ENCODE data around the gene WDR89. TPM values are rescaled to one million over a fixed set of nuclear protein-coding genes. Genes with fewer than 3 reads are reported as not detected.

Gene WDR89
- total RNA-seq, 5 donors from 2014 or later (not counting 1 experiment from before 2014, with no cell fraction given) = 12.1 to 31.3 (median 25.7) TPM

DNA sequence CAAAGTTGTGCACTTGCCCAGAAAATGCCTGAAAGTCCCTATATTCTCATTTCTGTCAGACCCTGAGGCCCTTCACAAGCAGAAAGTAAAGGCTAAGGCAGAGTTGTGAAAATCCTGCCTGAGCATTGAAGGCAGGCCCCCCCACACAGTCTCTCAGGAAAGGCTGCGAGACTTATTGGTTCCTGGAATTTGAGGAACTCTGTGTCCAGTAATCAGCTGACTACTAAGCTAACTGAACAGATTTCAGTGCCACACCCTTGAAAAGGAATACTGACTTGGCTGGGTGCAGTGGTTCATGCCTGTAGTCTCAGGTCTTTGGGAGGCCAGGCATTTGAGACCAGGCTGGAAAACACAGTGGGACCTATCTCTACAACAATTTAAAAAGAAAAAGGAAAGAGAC, 77.4 kb downstream of the WDR89 start:
- Histone ChIP-seq H3K27me3 (replicated peaks in 1 of 2; ENCODE audit: control insufficient read depth in 2 of 2, extremely low read depth in 1 of 2, insufficient read depth in 2 of 2, low read length in 1 of 2) (peaks cover 0 to 16% of the 10 kb centered on the region in 2 experiments), H3K4me1 (ENCODE audit: control insufficient read depth in 1 of 2, extremely low read depth in 1 of 2, insufficient read depth in 2 of 2, low read length in 2 of 2) (no peaks in the 10 kb centered on the region), H3K4me3 (ENCODE audit: control insufficient read depth in 1 of 2, extremely low read depth in 1 of 2, low read length in 1 of 2) (no peak overlapping the region), H3K9me3 (no peaks in the 10 kb centered on the region), H3K27ac (ENCODE audit: low read length) (no peak overlapping the region), H3K36me3 (ENCODE audit: control insufficient read depth in 2 of 2, extremely low read depth in 1 of 2, insufficient read depth in 1 of 2, low read length in 1 of 2) (no peaks in the 10 kb centered on the region)
- ChIA-PET CTCF (no interaction called here), POLR2A (no interaction called here)
- Mint-ChIP-seq H3K27me3 (peaks cover 7 to 8% of the 10 kb centered on the region in 2 donors), H3K4me1 (no peaks in the 10 kb centered on the region), H3K27ac (no peak overlapping the region), H3K36me3 (no peaks in the 10 kb centered on the region), H3K9me3 (no peaks in the 10 kb centered on the region), H3K4me3 (no peak overlapping the region)
- no peak for ATAC-seq (replicated peaks in 1 of 4)
- WGBS (ENCODE audit: insufficient coverage) = 40% methylated on average over 1 of the region's 1 CpG
- no peak for DNase-seq

DNA sequence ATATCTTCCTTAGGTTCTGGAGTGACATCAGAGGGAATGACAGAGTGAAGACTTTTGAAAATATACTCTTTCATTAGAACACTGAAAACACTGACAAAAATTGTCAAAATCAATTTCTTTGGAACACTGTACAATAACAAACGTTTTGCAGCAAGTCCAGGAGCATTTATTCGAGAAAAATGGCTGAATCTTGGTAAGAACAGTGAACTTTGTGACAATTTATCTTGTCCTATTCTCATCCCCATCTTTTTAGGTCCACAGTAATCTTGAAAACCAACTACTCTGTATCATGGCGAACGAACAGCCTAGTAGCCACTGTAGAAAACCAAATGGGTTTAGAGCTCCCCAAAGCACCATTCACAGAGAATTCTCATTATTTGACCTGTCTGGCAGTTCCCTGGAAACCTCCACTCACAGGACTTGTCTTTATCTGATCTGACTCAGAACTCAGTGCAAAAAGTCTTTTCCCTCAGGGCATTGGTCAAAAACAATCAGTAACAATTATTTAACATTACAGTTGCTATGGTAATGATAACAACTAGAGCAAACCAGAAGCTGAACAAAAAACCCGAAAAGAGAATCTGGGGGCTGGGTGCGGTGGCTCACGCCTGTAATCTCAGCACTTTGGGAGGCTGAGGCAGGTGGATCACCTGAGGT, 78.2 kb downstream of the WDR89 start:
- ATAC-seq (replicated peaks in 1 of 4) = no peak

DNA sequence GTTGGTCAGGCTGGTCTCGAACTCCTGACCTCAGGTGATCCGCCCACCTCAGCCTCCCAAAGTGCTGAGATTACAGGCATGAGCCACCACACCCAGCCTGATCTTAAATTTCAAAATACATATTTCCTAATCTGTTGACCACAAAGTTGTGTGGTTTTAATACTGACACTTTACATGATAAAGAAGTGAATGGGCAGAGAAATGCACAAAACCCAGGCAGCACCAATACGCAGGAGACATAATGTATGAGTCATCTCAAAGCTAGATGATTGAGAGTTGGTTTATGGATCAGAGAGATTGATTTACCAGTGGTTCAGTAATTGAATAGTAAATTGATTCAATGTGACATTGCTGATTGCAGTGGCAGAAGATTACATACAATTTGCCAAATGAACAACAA, 79.3 kb downstream of the WDR89 start:
- Histone ChIP-seq H3K27ac (ENCODE audit: low read length) (no peak overlapping the region), H3K9me3 (no peaks in the 10 kb centered on the region), H3K36me3 (ENCODE audit: control insufficient read depth in 2 of 2, extremely low read depth in 1 of 2, insufficient read depth in 1 of 2, low read length in 1 of 2) (no peaks in the 10 kb centered on the region), H3K4me1 (ENCODE audit: control insufficient read depth in 1 of 2, extremely low read depth in 1 of 2, insufficient read depth in 2 of 2, low read length in 2 of 2) (no peaks in the 10 kb centered on the region), H3K27me3 (replicated peaks in 1 of 2; ENCODE audit: control insufficient read depth in 2 of 2, extremely low read depth in 1 of 2, insufficient read depth in 2 of 2, low read length in 1 of 2) (peaks cover 0 to 13% of the 10 kb centered on the region in 2 experiments), H3K4me3 (ENCODE audit: control insufficient read depth in 1 of 2, extremely low read depth in 1 of 2, low read length in 1 of 2) (no peak overlapping the region)
- DNase-seq (no peak), ATAC-seq (replicated peaks in 1 of 4) (no peak)
- WGBS (ENCODE audit: insufficient coverage) = 80% methylated on average over 1 of the region's 3 CpGs
- Mint-ChIP-seq H3K27me3 (peaks cover 7 to 8% of the 10 kb centered on the region in 2 donors), H3K4me1 (no peaks in the 10 kb centered on the region), H3K27ac (no peak overlapping the region), H3K36me3 (no peaks in the 10 kb centered on the region), H3K9me3 (no peaks in the 10 kb centered on the region), H3K4me3 (no peak overlapping the region)
- CTCF ChIA-PET = interaction anchor here in 1 of 2 donors (0.5 kb wide), 1 partner anchor 195 kb away, joined by 5 read pairs; no protein-coding TSS in a partner anchor
- POLR2A ChIA-PET = interaction anchor here in 1 of 2 donors (0.6 kb wide), 1 partner anchor 958 kb away, joined by 10 read pairs; no protein-coding TSS in a partner anchor

More for the DNA sequence above, 78.2 kb downstream of the WDR89 start:
- ChIA-PET POLR2A (no interaction called here), CTCF (interaction anchor here in 1 of 2 donors (0.5 kb wide), 1 partner anchor 33 kb away, joined by 4 read pairs; no protein-coding TSS in a partner anchor)
- WGBS (ENCODE audit: insufficient coverage) = 65% methylated on average over 6 of the region's 7 CpGs
- no peaks in the 10 kb centered on the region for H3K36me3 ChIP-seq (ENCODE audit: control insufficient read depth in 2 of 2, extremely low read depth in 1 of 2, insufficient read depth in 1 of 2, low read length in 1 of 2)
- no peaks in the 10 kb centered on the region for H3K9me3 Mint-ChIP-seq
- no peaks in the 10 kb centered on the region for H3K36me3 Mint-ChIP-seq
- no peak for DNase-seq
- no peak overlapping the region for H3K4me3 ChIP-seq (ENCODE audit: control insufficient read depth in 1 of 2, extremely low read depth in 1 of 2, low read length in 1 of 2)
- H3K27me3 ChIP-seq (replicated peaks in 1 of 2; ENCODE audit: control insufficient read depth in 2 of 2, extremely low read depth in 1 of 2, insufficient read depth in 2 of 2, low read length in 1 of 2) = peaks cover 0 to 16% of the 10 kb centered on the region in 2 experiments
- H3K27ac Mint-ChIP-seq = no peak overlapping the region
- no peaks in the 10 kb centered on the region for H3K4me1 ChIP-seq (ENCODE audit: control insufficient read depth in 1 of 2, extremely low read depth in 1 of 2, insufficient read depth in 2 of 2, low read length in 2 of 2)
- no peaks in the 10 kb centered on the region for H3K4me1 Mint-ChIP-seq
- H3K27ac ChIP-seq (ENCODE audit: low read length) = no peak overlapping the region
- peaks cover 7 to 8% of the 10 kb centered on the region in 2 donors for H3K27me3 Mint-ChIP-seq
- H3K9me3 ChIP-seq = no peaks in the 10 kb centered on the region
- H3K4me3 Mint-ChIP-seq = no peak overlapping the region

DNA sequence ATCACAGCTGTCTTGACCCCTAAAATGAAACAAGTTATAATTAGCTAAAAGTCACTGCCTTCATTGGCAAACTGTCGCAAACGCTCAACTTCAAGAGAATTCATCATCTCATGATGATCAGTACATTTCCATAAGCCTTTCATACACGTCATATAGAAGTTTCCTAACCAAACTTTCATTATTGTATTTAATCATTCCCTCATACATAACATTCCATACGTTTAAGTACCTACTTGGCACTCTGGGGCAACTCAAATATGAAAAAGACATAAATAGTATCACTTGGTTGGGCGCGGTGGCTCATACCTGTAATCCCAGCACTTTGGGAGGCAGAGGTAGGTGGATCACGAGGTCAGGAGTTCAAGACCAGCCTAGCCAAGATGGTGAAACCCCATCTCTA, 86.1 kb downstream of the WDR89 start:
- Histone ChIP-seq H3K4me1 (ENCODE audit: control insufficient read depth in 1 of 2, extremely low read depth in 1 of 2, insufficient read depth in 2 of 2, low read length in 2 of 2) (no peaks in the 10 kb centered on the region), H3K4me3 (ENCODE audit: control insufficient read depth in 1 of 2, extremely low read depth in 1 of 2, low read length in 1 of 2) (no peak overlapping the region), H3K27me3 (replicated peaks in 1 of 2; ENCODE audit: control insufficient read depth in 2 of 2, extremely low read depth in 1 of 2, insufficient read depth in 2 of 2, low read length in 1 of 2) (peaks cover 0 to 3% of the 10 kb centered on the region in 2 experiments), H3K27ac (ENCODE audit: low read length) (no peak overlapping the region), H3K9me3 (no peaks in the 10 kb centered on the region), H3K36me3 (ENCODE audit: control insufficient read depth in 2 of 2, extremely low read depth in 1 of 2, insufficient read depth in 1 of 2, low read length in 1 of 2) (no peaks in the 10 kb centered on the region)
- 59% methylated on average over 3 of the region's 7 CpGs for WGBS (ENCODE audit: insufficient coverage)
- ChIA-PET POLR2A (interaction anchor here in 1 of 2 donors (0.6 kb wide), 1 partner anchor 40 kb away, joined by 3 read pairs; no protein-coding TSS in a partner anchor), CTCF (interaction anchor here in 1 of 2 donors (0.5 to 0.7 kb wide), 2 partner anchors 48 to 1790 kb away, joined by 3 read pairs; no protein-coding TSS in a partner anchor)
- no peak overlapping the region for H3K4me3 Mint-ChIP-seq
- DNase-seq (no peak), ATAC-seq (replicated peaks in 1 of 4) (no peak)
- no peaks in the 10 kb centered on the region for H3K9me3 Mint-ChIP-seq
- H3K36me3 Mint-ChIP-seq = no peaks in the 10 kb centered on the region
- H3K4me1 Mint-ChIP-seq = no peaks in the 10 kb centered on the region
- H3K27ac Mint-ChIP-seq = no peak overlapping the region
- H3K27me3 Mint-ChIP-seq = peaks cover 0 to 4% of the 10 kb centered on the region in 2 donors

DNA sequence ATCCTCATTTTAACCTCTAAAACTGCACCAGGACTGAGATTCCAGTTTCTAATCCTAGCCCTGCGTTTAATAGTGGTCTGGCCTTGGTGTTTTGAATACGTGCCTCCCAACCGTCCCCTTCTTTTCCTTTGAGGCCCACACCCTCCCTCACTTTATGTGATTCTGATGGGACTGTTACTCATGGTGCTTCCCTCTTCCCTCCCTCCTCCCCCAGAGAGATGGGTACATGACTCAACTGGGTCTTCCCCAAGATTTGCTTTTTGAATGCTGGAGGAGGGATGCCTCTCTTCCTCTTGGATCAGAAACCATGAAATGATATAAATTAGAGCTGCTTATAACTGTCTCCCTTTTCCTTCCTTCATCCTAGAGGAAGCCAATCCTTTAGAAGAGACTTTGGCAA, 90.3 kb downstream of the WDR89 start:
- ATAC-seq (replicated peaks in 1 of 4) (no peak), DNase-seq (no peak)
- Histone ChIP-seq H3K36me3 (ENCODE audit: control insufficient read depth in 2 of 2, extremely low read depth in 1 of 2, insufficient read depth in 1 of 2, low read length in 1 of 2) (no peaks in the 10 kb centered on the region), H3K4me1 (ENCODE audit: control insufficient read depth in 1 of 2, extremely low read depth in 1 of 2, insufficient read depth in 2 of 2, low read length in 2 of 2) (no peaks in the 10 kb centered on the region), H3K9me3 (no peaks in the 10 kb centered on the region), H3K27me3 (replicated peaks in 1 of 2; ENCODE audit: control insufficient read depth in 2 of 2, extremely low read depth in 1 of 2, insufficient read depth in 2 of 2, low read length in 1 of 2) (no peaks in the 10 kb centered on the region), H3K27ac (ENCODE audit: low read length) (no peak overlapping the region), H3K4me3 (ENCODE audit: control insufficient read depth in 1 of 2, extremely low read depth in 1 of 2, low read length in 1 of 2) (no peak overlapping the region)
- Mint-ChIP-seq H3K9me3 (no peaks in the 10 kb centered on the region), H3K4me3 (no peak overlapping the region), H3K27ac (no peak overlapping the region), H3K36me3 (no peaks in the 10 kb centered on the region), H3K27me3 (no peaks in the 10 kb centered on the region), H3K4me1 (no peaks in the 10 kb centered on the region)
- ChIA-PET POLR2A (no interaction called here), CTCF (interaction anchor here in 1 of 2 donors (0.6 kb wide), 1 partner anchor 113 kb away, joined by 3 read pairs; no protein-coding TSS in a partner anchor)
- WGBS (ENCODE audit: insufficient coverage) = no CpG with 5 or more reads among the region's 3 CpGs

DNA sequence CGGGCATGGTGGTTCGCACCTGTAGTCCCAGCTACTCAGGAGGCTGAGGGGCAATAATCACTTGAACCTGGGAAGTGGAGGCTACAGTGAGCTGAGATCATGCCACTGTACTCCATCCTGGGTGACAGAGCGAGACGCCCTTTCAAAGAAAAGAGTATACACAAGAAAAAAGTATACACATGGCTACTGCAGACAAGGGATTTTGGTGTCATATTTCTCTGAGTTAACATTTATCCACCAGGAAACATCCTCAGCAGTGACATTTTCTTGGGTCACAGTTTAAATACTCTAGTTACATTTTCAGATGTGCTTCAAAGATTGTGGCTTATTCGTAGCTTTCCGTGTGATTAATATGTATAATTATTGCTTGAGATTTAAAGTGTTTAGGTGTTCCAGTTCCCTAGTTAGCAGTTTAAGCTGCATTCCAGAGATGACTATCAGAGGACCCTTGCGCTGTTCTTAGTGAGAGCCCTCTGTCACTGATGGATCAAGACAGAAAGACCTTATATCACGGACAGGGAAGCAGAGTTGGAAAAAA, 93.8 kb downstream of the WDR89 start:
- no peak overlapping the region for H3K27ac Mint-ChIP-seq
- Histone ChIP-seq H3K36me3 (ENCODE audit: control insufficient read depth in 2 of 2, extremely low read depth in 1 of 2, insufficient read depth in 1 of 2, low read length in 1 of 2) (no peaks in the 10 kb centered on the region), H3K9me3 (no peaks in the 10 kb centered on the region), H3K4me3 (ENCODE audit: control insufficient read depth in 1 of 2, extremely low read depth in 1 of 2, low read length in 1 of 2) (no peak overlapping the region), H3K27ac (ENCODE audit: low read length) (no peak overlapping the region), H3K4me1 (ENCODE audit: control insufficient read depth in 1 of 2, extremely low read depth in 1 of 2, insufficient read depth in 2 of 2, low read length in 2 of 2) (peaks cover 0 to 4% of the 10 kb centered on the region in 2 experiments), H3K27me3 (replicated peaks in 1 of 2; ENCODE audit: control insufficient read depth in 2 of 2, extremely low read depth in 1 of 2, insufficient read depth in 2 of 2, low read length in 1 of 2) (no peaks in the 10 kb centered on the region)
- H3K4me1 Mint-ChIP-seq = peaks cover 11 to 19% (median 15%) of the 10 kb centered on the region in 3 donors
- WGBS (ENCODE audit: insufficient coverage) = 93% methylated on average over 5 of the region's 8 CpGs
- no peak for ATAC-seq (replicated peaks in 1 of 4)
- no peak overlapping the region for H3K4me3 Mint-ChIP-seq
- no peaks in the 10 kb centered on the region for H3K36me3 Mint-ChIP-seq
- no peaks in the 10 kb centered on the region for H3K27me3 Mint-ChIP-seq
- no peaks in the 10 kb centered on the region for H3K9me3 Mint-ChIP-seq
- ChIA-PET CTCF (interaction anchor here (0.5 to 0.6 kb wide), 2 partner anchors 66 to 250 kb away, joined by 3 to 7 read pairs; no protein-coding TSS in a partner anchor), POLR2A (no interaction called here)
- no peak for DNase-seq
